ENCODE data around the gene NR4A2. TPM values are rescaled to one million over a fixed set of nuclear protein-coding genes. Genes with fewer than 3 reads are reported as not detected.

NR4A2 gene
- total RNA-seq, 1 experiment from 2014 or later: 17.9 TPM

GRCh38 chr2:156334496-156335478 is 2.3 kb upstream of the NR4A2 start (continued):
- no peak for TF ChIP-seq ELF1 (IDR thresholded peaks at IDR 0.05; ENCODE audit: borderline replicate concordance, low read depth)
- no peak for TF ChIP-seq SP1 (IDR thresholded peaks at IDR 0.05; ENCODE audit: low read depth)
- TF ChIP-seq POLR2AphosphoS5 (IDR thresholded peaks at IDR 0.05; ENCODE audit: low read depth, low read length): peak; percentile 88
- no peak for TF ChIP-seq SRF (IDR thresholded peaks at IDR 0.05; ENCODE audit: low read depth)
- TF ChIP-seq SIN3A (IDR thresholded peaks at IDR 0.05; ENCODE audit: low read depth): no peak
- no peak for TF ChIP-seq EGR1 (IDR thresholded peaks at IDR 0.05; ENCODE audit: low read depth)
- no peak for TF ChIP-seq EZH2phosphoT487 (IDR thresholded peaks at IDR 0.05; ENCODE audit: borderline replicate concordance)

- DNase-seq (ENCODE audit: low read depth, low spot score) (no peak), ATAC-seq (peak; percentile 24)
- H3K9me2 ChIP-seq (ENCODE audit: insufficient read depth): no peaks in the 10 kb centered on the region
- H3K27me3 ChIP-seq (ENCODE audit: insufficient read depth, low read length): no peaks in the 10 kb centered on the region
- H2AFZ ChIP-seq (ENCODE audit: low read depth, low read length, poor library complexity, severe bottlenecking): no peak overlapping the region
- peak overlapping the region; percentile 96 for H3K9ac ChIP-seq (ENCODE audit: low read length)
- H3K9me3 ChIP-seq (ENCODE audit: control insufficient read depth in 1 of 2, insufficient read depth in 1 of 2, low read depth in 1 of 2, low read length in 2 of 2): no peaks in the 10 kb centered on the region
- H3K79me2 ChIP-seq (ENCODE audit: insufficient read depth, low read length): peaks cover 35% of the 10 kb centered on the region
- no peak for TF ChIP-seq EZH2phosphoT487 (IDR thresholded peaks at IDR 0.05; ENCODE audit: borderline replicate concordance)
- peak; percentile 1 for TF ChIP-seq POLR2A (IDR thresholded peaks at IDR 0.05; ENCODE audit: borderline replicate concordance, extremely low read depth, insufficient read depth, insufficient read length)
- TF ChIP-seq FOSL1 (IDR thresholded peaks at IDR 0.05; ENCODE audit: low read depth): no peak
- peak; percentile 32; the same call in 1 of the 2 replicates for TF ChIP-seq ZFX (IDR thresholded peaks at IDR 0.05)
- no peak for TF ChIP-seq YY1 (IDR thresholded peaks at IDR 0.05; ENCODE audit: extremely low read depth, insufficient replicate concordance, low read depth, low read length)
- peak; percentile 35 for TF ChIP-seq TCF7L2 (IDR thresholded peaks at IDR 0.05; ENCODE audit: borderline replicate concordance, extremely low read depth, insufficient read depth, insufficient read length)
- TF ChIP-seq EGR1 (IDR thresholded peaks at IDR 0.05; ENCODE audit: low read depth): no peak
- no peak for TF ChIP-seq ELF1 (IDR thresholded peaks at IDR 0.05; ENCODE audit: borderline replicate concordance, low read depth)
- ChIA-PET POLR2A (interaction anchor here (0.7 to 2.0 kb wide), 10 partner anchors 9 to 617 kb away, joined by 3 to 9 read pairs (median 4); no protein-coding TSS in a partner anchor), RAD21 (ENCODE audit: low non-redundant PET in 1 of 2, low total read pairs in 2 of 2, uncharacterized antibody in 2 of 2, unreplicated experiment in 2 of 2) (interaction anchor here in 1 of 2 experiments (0.9 to 1.5 kb wide), 2 partner anchors 9 to 860 kb away, joined by 3 to 5 read pairs; no protein-coding TSS in a partner anchor), CTCF (interaction anchor here (0.6 to 2.1 kb wide), 9 partner anchors 11 to 957 kb away, joined by 3 to 14 read pairs (median 4); no protein-coding TSS in a partner anchor)
- H3K4me3 ChIP-seq (replicated peaks in 1 of 2; ENCODE audit: low read depth in 1 of 2, low read length in 2 of 2): peak overlapping the region; percentile 92 to 97
- H3K27ac ChIP-seq (ENCODE audit: low read depth, low read length): peak overlapping the region; percentile 97
- H3K36me3 ChIP-seq (ENCODE audit: control insufficient read depth in 1 of 2, insufficient read depth in 2 of 2, low read length in 2 of 2): peaks cover 0 to 8% of the 10 kb centered on the region in 2 experiments; a peak in 1 of 4 replicates
- H4K20me1 ChIP-seq (ENCODE audit: insufficient read depth): no peaks in the 10 kb centered on the region
- intact Hi-C loops (cut with micrococcal nuclease): loop anchor here (2.0 to 10.0 kb wide), 5 partner anchors 103 to 959 kb away; partner anchors contain the start of gene GPD2
- no TSS peak for BruUV-seq (replicated peaks)
- H3K4me1 ChIP-seq (ENCODE audit: control insufficient read depth in 1 of 2, insufficient read depth in 2 of 2, low read length in 2 of 2): peaks cover 38 to 57% of the 10 kb centered on the region in 2 experiments
- H3K4me2 ChIP-seq (ENCODE audit: low read length): peak overlapping the region; percentile 99
These were observed 1.5 kb upstream of the NR4A2 start for GRCh38 chr2:156333951-156334495.
